ENCODE data around the gene CENPX. TPM values are rescaled to one million over a fixed set of nuclear protein-coding genes. Genes with fewer than 3 reads are reported as not detected.

The CENPX gene
- total RNA-seq, 1 experiment from 2014 or later = 97.0 TPM

GRCh38 chr17:82012261-82012639 lies 10.4 kb downstream of the CENPX start:
- DNase-seq (ENCODE audit: low read depth) = no peak

GRCh38 chr17:82011617-82012187 lies 11.0 kb downstream of the CENPX start:
- DNase-seq (ENCODE audit: low read depth) = no peak

- DNase-seq (ENCODE audit: low read depth) = no peak
Observed at GRCh38 chr17:82010575-82011525, 11.8 kb downstream of the CENPX start.

DNA sequence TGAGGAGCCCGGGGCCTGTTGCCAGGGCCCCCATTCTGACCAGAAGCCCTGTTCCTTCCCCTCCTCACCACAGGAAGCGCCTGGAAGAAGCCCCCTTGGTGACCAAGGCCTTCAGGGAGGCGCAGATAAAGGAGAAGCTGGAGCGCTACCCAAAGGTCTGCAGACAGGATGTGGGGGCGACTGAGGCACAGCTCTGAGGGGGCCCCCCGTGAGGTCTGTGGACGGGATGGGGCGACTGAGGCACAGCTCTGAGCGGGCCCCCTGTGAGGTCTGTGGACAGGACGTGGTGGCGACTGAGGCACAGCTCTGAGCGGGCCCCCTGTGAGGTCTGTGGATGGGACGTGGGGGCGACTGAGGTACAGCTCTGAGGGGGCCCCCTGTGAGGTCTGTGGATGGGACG lies 13.3 kb downstream of the CENPX start:
- no peak for DNase-seq (ENCODE audit: low read depth)

DNA sequence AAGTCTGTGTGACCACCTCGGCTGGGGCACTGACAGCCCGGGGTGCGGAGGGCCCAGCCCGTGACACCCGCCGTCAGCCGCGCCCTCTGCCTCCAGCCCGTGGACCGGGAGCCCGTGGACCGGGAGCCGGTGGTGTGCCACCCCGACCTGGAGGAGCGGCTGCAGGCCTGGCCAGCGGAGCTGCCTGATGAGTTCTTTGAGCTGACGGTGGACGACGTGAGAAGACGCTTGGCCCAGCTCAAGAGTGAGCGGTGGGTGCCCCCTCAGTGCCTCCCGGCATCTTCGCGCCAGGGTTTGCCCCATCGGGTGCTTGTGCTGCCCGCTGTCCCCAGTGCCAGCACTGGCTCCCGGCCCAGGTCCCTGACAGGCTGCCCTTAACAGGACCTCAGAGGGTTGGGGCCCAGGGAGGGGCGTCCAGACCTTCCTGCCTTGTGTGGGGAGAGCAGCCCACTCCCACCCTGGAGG lies 13.7 kb downstream of the CENPX start:
- no peak for DNase-seq (ENCODE audit: low read depth)

DNA sequence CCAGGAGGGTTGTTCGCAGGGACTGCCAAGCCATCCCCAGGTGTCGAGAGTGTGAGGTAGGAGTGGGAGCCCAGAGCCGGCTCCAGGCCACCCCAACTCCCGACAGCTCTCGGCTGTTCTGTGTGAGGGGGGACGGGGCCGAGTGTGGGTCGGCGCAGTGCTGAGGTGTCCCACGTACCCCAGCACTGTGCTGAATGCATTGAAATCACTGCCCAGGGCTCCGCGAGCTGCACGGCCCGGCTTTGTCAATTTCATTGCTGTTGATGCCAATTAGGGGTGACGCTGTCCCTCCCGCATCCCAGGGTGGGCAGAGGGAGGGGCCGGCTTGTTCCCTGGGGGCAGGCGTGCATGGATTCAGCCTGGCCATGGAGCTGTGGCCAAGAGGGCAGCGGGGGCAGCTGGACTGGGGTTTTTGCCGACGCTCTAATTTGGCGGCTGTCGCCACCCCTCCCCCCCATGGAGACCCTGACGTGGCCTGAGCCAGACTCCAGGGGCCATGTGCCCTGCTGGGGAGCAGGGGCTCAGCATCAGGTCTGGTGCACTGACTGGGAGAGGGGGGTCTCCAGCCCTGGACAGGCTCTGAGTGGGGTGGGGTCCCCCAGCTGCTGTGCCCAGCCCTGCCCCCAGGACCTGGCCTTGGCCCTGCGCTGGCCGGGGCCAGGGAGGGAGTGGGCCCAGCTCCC lies 14.3 kb downstream of the CENPX start:
- no peak for DNase-seq (ENCODE audit: low read depth)

- no peak for DNase-seq (ENCODE audit: low read depth)
Observed at GRCh38 chr17:82007495-82008257, 15.0 kb downstream of the CENPX start.

- DNase-seq (ENCODE audit: low read depth) = no peak
Observed at GRCh38 chr17:82007228-82007494, 15.5 kb downstream of the CENPX start.

DNA sequence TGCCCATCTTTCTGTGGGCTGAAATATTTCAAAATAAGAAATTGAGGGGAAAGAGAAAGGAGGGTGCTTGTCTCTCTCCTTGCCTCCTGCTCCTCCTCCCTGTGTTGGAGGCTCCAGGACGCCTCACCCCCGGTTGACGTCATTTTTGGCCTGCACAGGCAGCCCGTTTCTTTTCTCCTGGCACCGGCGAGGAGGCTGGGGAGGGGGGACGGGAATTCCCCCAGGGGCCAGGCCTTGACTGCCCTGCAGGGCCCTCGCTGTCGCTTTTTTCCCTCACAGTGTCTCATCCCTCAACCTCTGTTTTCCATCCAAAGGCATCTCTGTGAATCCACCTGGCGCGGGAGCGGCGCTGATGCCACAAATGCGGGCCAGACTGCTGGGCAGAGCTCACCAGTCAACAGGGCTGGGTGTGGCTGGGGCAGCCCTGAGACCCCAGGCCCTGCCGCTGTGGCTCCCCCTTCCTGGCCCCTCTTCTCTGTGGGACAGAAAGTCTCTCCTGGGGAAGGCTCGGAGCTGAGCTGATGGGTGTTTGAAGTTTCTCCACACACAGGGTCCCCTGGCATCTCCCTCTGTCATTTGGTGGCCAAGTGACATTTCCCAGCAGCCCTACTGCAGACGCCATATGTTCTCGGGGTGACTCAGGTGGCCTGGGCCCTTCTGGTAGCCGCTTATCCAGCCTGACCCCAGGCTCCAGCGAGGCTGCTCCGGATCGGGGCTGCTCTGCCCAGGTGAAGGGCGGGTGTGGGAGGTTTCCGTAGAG lies 16.0 kb downstream of the CENPX start:
- no peak for DNase-seq (ENCODE audit: low read depth)

GRCh38 chr17:82005701-82006348 lies 16.9 kb downstream of the CENPX start:
- DNase-seq (ENCODE audit: low read depth) = no peak

- DNase-seq (ENCODE audit: low read depth) = no peak
Observed at GRCh38 chr17:82004517-82005455, 17.9 kb downstream of the CENPX start.

- peak; percentile 98 for DNase-seq (ENCODE audit: low read depth)
Observed at GRCh38 chr17:82003411-82004381, 19.0 kb downstream of the CENPX start.

- DNase-seq (ENCODE audit: low read depth) = no peak
Observed at GRCh38 chr17:82001571-82002056, 21.1 kb downstream of the CENPX start.

DNA sequence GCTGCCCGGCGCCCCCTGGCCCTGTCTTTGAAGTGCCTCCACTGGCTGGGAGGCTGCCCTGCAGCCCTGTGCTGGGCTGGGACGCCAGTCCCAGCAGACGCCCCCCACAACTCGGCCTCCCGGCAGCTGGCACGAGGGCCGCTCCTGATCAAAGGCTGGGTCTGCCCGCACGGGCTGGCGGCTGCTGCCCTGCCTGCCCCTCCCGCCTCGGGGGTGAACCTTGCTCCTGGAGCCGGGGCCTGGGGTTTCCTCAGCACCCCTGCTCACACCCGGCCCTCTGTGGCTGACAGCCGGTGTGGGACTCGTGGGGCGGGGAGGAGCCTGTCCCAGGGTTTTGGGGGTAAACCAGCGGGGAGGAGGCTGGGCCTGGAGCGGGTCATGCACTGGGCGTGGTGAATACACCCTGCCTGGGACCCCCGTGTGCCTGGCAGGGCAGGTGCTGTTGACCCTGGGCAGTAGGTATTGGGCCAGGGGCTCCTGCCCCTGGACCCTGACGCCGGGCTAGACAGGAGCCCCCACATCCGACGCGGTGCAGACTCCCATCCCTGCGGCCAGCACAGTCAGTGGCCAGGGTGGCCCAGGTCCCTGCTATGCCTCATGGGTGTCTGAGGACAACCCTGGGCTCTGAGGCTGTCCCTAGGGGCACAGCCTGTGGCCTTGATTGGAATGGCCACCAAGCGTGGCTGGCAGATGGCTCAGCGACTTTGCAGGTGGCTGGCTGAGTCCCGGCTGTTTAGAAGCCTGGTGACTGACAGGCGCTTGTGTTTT lies 21.7 kb downstream of the CENPX start:
- no peak for DNase-seq (ENCODE audit: low read depth)

- no peak for DNase-seq (ENCODE audit: low read depth)
Observed at GRCh38 chr17:81999976-82000802, 22.5 kb downstream of the CENPX start.

GRCh38 chr17:81999587-81999975 lies 23.1 kb downstream of the CENPX start:
- no peak for DNase-seq (ENCODE audit: low read depth)
